Measurements from ENCODE around the gene PXYLP1. TPM values are rescaled to one million over a fixed set of nuclear protein-coding genes. Genes with fewer than 3 reads are reported as not detected.

PXYLP1 gene
- polyA plus RNA-seq, 3 donors: 4.1 to 10.9 (median 5.8) TPM

DNA sequence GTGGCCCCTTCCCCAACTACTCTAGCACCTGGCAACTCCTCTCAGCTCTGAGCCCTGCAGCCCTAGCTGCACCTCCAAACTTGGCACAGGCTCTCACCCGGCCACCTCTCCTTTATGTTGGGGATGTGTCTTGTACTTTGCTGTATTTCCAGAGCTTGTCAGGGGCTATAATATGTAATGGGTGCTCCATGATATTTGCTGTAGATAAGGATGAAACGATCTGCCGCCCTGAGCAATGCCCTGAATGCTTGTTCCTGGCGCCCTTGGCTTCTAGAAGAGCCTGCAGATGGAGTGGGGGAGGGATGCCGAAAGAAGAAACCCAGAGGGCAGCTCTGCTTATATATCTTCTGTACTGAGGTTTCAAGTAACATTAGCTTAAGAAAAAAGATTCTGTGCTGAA lies 100.8 kb downstream of the PXYLP1 start:
- no peak overlapping the region for H3K27ac Mint-ChIP-seq
- intact Hi-C loops (cut with micrococcal nuclease): no loop called here
- Histone ChIP-seq H3K79me2 (ENCODE audit: insufficient read depth, low read length) (no peaks in the 10 kb centered on the region), H3K4me1 (ENCODE audit: control insufficient read depth in 1 of 2, insufficient read depth in 2 of 2, low read length in 2 of 2) (peaks cover 10 to 11% of the 10 kb centered on the region in 2 donors), H3K4me2 (replicated peaks; ENCODE audit: extremely low read depth, low read length, poor library complexity, severe bottlenecking) (no peak overlapping the region), H4K20me1 (ENCODE audit: insufficient read depth, low read length) (no peaks in the 10 kb centered on the region), H2AFZ (ENCODE audit: insufficient read depth, low read depth, low read length, poor library complexity, severe bottlenecking) (no peak overlapping the region), H3K9me3 (replicated peaks in 1 of 2; ENCODE audit: control insufficient read depth in 1 of 2, insufficient read depth in 1 of 2, low read length in 2 of 2) (no peaks in the 10 kb centered on the region), H3K4me3 (replicated peaks in 1 of 3; ENCODE audit: low read depth in 2 of 3, low read length in 3 of 3) (no peak overlapping the region), H3K27me3 (ENCODE audit: control insufficient read depth in 2 of 2, insufficient read depth in 2 of 2, low read length in 2 of 2) (no peaks in the 10 kb centered on the region), H3K27ac (ENCODE audit: low read depth in 1 of 2, low read length in 2 of 2) (no peak overlapping the region), H3K36me3 (replicated peaks in 1 of 2; ENCODE audit: control insufficient read depth in 1 of 2, insufficient read depth in 2 of 2, low read length in 2 of 2) (no peaks in the 10 kb centered on the region), H3K9ac (ENCODE audit: insufficient read depth, low read length, poor library complexity, severe bottlenecking) (no peak overlapping the region)
- WGBS (ENCODE audit: insufficient coverage): 96% methylated on average over 3 of the region's 5 CpGs
- peaks cover 10% of the 10 kb centered on the region for H3K4me1 Mint-ChIP-seq
- peaks cover 0 to 4% (median 3%) of the 10 kb centered on the region in 7 donors for H3K9me3 Mint-ChIP-seq
- peaks cover 1 to 4% (median 2%) of the 10 kb centered on the region in 3 donors for H3K27me3 Mint-ChIP-seq (ENCODE audit: low read depth in 3 of 3)
- H3K4me3 Mint-ChIP-seq: no peak overlapping the region
- no peaks in the 10 kb centered on the region for H3K36me3 Mint-ChIP-seq
- no peak for DNase-seq
- TF ChIP-seq, protein P1, sequence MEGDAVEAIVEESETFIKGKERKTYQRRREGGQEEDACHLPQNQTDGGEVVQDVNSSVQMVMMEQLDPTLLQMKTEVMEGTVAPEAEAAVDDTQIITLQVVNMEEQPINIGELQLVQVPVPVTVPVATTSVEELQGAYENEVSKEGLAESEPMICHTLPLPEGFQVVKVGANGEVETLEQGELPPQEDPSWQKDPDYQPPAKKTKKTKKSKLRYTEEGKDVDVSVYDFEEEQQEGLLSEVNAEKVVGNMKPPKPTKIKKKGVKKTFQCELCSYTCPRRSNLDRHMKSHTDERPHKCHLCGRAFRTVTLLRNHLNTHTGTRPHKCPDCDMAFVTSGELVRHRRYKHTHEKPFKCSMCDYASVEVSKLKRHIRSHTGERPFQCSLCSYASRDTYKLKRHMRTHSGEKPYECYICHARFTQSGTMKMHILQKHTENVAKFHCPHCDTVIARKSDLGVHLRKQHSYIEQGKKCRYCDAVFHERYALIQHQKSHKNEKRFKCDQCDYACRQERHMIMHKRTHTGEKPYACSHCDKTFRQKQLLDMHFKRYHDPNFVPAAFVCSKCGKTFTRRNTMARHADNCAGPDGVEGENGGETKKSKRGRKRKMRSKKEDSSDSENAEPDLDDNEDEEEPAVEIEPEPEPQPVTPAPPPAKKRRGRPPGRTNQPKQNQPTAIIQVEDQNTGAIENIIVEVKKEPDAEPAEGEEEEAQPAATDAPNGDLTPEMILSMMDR (IDR thresholded peaks at IDR 0.05): no peak

DNA sequence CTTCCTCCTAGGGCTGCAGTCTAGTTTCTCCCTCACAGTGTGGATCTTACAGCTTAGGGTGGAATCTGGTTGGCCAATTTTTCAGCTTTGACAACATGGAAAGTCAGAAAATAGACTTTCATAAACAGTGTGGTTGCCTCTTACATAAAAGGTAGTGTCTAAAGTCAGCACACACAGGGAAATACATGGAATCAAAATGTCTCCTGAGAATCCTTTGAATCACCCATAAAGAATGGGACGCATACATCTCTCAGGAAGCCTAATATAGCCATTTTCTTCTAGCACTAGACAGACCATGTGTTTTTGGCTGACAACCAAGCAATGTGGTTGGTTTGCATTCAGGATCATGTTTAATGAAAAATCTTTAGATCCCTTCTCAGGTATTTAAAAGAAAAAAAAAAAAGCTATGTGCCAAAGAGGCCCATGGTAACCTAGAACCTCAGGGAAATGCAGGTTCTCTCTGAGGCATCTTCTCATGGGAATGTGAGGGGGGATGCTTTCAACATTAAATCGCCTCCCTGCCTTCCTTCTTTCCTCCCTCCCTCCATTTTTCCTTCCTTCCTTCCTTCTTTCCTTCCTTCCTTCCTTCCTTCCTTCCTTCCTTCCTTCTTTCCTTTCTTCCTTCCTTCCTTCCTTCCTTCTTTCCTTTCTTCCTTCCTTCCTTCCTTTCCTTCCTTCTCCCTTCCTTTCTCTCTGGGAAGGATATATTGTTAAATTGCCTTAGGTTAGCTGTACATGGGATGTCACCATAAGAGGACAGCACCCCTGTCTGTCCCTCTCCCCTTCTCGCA lies 102.4 kb downstream of the PXYLP1 start:
- WGBS (ENCODE audit: insufficient coverage): 83% methylated on average over 1 of the region's 3 CpGs

More for the DNA sequence above, 102.4 kb downstream of the PXYLP1 start:
- Histone ChIP-seq H3K4me1 (ENCODE audit: control insufficient read depth in 1 of 2, insufficient read depth in 2 of 2, low read length in 2 of 2) (peaks cover 12 to 14% of the 10 kb centered on the region in 2 donors), H3K9me3 (replicated peaks in 1 of 2; ENCODE audit: control insufficient read depth in 1 of 2, insufficient read depth in 1 of 2, low read length in 2 of 2) (no peaks in the 10 kb centered on the region), H3K79me2 (ENCODE audit: insufficient read depth, low read length) (no peaks in the 10 kb centered on the region), H4K20me1 (ENCODE audit: insufficient read depth, low read length) (no peaks in the 10 kb centered on the region), H3K27ac (ENCODE audit: low read depth in 1 of 2, low read length in 2 of 2) (no peak overlapping the region), H3K4me2 (replicated peaks; ENCODE audit: extremely low read depth, low read length, poor library complexity, severe bottlenecking) (no peak overlapping the region), H3K4me3 (replicated peaks in 1 of 3; ENCODE audit: low read depth in 2 of 3, low read length in 3 of 3) (no peak overlapping the region), H2AFZ (ENCODE audit: insufficient read depth, low read depth, low read length, poor library complexity, severe bottlenecking) (no peak overlapping the region), H3K27me3 (ENCODE audit: control insufficient read depth in 2 of 2, insufficient read depth in 2 of 2, low read length in 2 of 2) (no peaks in the 10 kb centered on the region), H3K9ac (ENCODE audit: insufficient read depth, low read length, poor library complexity, severe bottlenecking) (no peak overlapping the region), H3K36me3 (replicated peaks in 1 of 2; ENCODE audit: control insufficient read depth in 1 of 2, insufficient read depth in 2 of 2, low read length in 2 of 2) (no peaks in the 10 kb centered on the region)
- Mint-ChIP-seq H3K4me3 (no peak overlapping the region), H3K27ac (no peak overlapping the region), H3K36me3 (no peaks in the 10 kb centered on the region), H3K9me3 (peaks cover 0 to 4% (median 3%) of the 10 kb centered on the region in 7 donors), H3K27me3 (ENCODE audit: low read depth in 3 of 3) (peaks cover 1 to 4% (median 2%) of the 10 kb centered on the region in 3 donors), H3K4me1 (peaks cover 13% of the 10 kb centered on the region)
- TF ChIP-seq, protein P1 (IDR thresholded peaks at IDR 0.05): no peak
- intact Hi-C loops (cut with micrococcal nuclease): no loop called here
- DNase-seq: no peak
